ENCODE results near the gene LMNTD1.

Gene LMNTD1

GRCh38 chr12:25477217-25477616 is 75.9 kb downstream of the LMNTD1 start:
- DNase-seq: no peak
- TF ChIP-seq, protein P1, sequence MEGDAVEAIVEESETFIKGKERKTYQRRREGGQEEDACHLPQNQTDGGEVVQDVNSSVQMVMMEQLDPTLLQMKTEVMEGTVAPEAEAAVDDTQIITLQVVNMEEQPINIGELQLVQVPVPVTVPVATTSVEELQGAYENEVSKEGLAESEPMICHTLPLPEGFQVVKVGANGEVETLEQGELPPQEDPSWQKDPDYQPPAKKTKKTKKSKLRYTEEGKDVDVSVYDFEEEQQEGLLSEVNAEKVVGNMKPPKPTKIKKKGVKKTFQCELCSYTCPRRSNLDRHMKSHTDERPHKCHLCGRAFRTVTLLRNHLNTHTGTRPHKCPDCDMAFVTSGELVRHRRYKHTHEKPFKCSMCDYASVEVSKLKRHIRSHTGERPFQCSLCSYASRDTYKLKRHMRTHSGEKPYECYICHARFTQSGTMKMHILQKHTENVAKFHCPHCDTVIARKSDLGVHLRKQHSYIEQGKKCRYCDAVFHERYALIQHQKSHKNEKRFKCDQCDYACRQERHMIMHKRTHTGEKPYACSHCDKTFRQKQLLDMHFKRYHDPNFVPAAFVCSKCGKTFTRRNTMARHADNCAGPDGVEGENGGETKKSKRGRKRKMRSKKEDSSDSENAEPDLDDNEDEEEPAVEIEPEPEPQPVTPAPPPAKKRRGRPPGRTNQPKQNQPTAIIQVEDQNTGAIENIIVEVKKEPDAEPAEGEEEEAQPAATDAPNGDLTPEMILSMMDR (IDR thresholded peaks at IDR 0.05; ENCODE audit: low read depth, low read length): no peak
- no peaks in the 10 kb centered on the region for H3K36me3 ChIP-seq
- no peaks in the 10 kb centered on the region for H3K9me3 ChIP-seq
- H3K4me3 ChIP-seq (ENCODE audit: low read depth, low read length): no peak overlapping the region
- H3K4me1 ChIP-seq: no peaks in the 10 kb centered on the region
- no peaks in the 10 kb centered on the region for H3K27me3 ChIP-seq

DNA sequence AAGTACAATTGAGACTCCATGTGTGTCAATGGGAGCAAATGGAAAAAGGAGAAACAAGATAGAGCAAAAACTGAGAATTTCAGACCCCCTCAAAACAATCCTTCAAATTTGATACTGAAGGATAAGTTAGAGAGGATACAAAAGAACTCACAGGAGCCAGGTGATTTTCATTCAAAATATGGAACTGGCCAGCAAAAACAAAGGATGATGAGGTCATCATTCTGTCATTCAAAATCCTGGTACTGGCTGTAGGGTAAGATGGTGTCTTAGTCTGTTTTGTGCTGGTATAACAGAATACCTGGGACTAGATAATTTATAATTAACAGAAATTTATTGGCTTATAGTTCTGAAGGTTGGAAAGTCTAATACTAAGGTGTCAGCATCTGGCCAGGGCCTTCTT is 80.6 kb downstream of the LMNTD1 start:
- TF ChIP-seq, protein P1 (IDR thresholded peaks at IDR 0.05; ENCODE audit: low read depth, low read length): no peak
- Histone ChIP-seq H3K9me3 (no peaks in the 10 kb centered on the region), H3K4me3 (ENCODE audit: low read depth, low read length) (no peak overlapping the region), H3K4me1 (no peaks in the 10 kb centered on the region), H3K27me3 (no peaks in the 10 kb centered on the region), H3K36me3 (no peaks in the 10 kb centered on the region)
- DNase-seq: no peak

GRCh38 chr12:25469861-25470260 is 83.2 kb downstream of the LMNTD1 start:
- H3K4me1 ChIP-seq: no peaks in the 10 kb centered on the region
- TF ChIP-seq, protein P1 (IDR thresholded peaks at IDR 0.05; ENCODE audit: low read depth, low read length): no peak
- no peaks in the 10 kb centered on the region for H3K36me3 ChIP-seq
- H3K4me3 ChIP-seq (ENCODE audit: low read depth, low read length): no peak overlapping the region
- no peak for DNase-seq
- no peaks in the 10 kb centered on the region for H3K27me3 ChIP-seq
- no peaks in the 10 kb centered on the region for H3K9me3 ChIP-seq

DNA sequence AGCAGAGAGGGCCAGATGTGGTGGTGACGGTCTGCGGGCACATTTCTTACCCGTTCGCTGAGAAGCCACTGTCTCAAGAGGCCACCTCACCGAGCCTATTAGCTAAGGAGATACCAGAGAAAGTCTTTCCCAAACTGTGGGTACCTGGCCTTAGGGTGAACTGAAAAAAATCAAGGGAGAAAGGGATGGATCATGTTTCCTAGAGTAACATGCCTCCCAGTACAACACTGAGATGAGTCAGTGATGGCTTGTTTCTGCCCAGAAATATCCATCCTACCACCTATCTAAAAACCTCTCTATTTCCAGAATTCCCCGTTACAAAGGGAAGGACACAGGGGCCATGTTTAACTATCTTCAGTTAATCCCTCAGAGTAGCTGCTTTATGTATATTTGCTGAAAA is 83.7 kb downstream of the LMNTD1 start:
- TF ChIP-seq, protein P1 (IDR thresholded peaks at IDR 0.05; ENCODE audit: low read depth, low read length): no peak
- no peaks in the 10 kb centered on the region for H3K27me3 ChIP-seq

GRCh38 chr12:25463521-25463920 is 89.6 kb downstream of the LMNTD1 start:
- H3K4me1 ChIP-seq: peaks cover 9% of the 10 kb centered on the region
- DNase-seq: no peak
- no peaks in the 10 kb centered on the region for H3K36me3 ChIP-seq
- H3K27me3 ChIP-seq: no peaks in the 10 kb centered on the region
- no peak overlapping the region for H3K4me3 ChIP-seq (ENCODE audit: low read depth, low read length)
- TF ChIP-seq, protein P1 (IDR thresholded peaks at IDR 0.05; ENCODE audit: low read depth, low read length): no peak
- H3K9me3 ChIP-seq: no peaks in the 10 kb centered on the region

More for the DNA sequence above, 83.7 kb downstream of the LMNTD1 start:
- no peak for DNase-seq
- Histone ChIP-seq H3K9me3 (no peaks in the 10 kb centered on the region), H3K36me3 (no peaks in the 10 kb centered on the region), H3K4me3 (ENCODE audit: low read depth, low read length) (no peak overlapping the region), H3K4me1 (no peaks in the 10 kb centered on the region)

- Histone ChIP-seq H3K4me1 (peaks cover 12% of the 10 kb centered on the region), H3K9me3 (no peaks in the 10 kb centered on the region), H3K4me3 (ENCODE audit: low read depth, low read length) (no peak overlapping the region), H3K27me3 (no peaks in the 10 kb centered on the region), H3K36me3 (no peaks in the 10 kb centered on the region)
- DNase-seq: no peak
- TF ChIP-seq, protein P1 (IDR thresholded peaks at IDR 0.05; ENCODE audit: low read depth, low read length): no peak
Observed at GRCh38 chr12:25463005-25463404, 90.1 kb downstream of the LMNTD1 start.
